Left renal cortex interstitium (tissue), 4 donors: ENCODE measurements around the gene STING1. TPM values are rescaled to one million over a fixed set of nuclear protein-coding genes. Genes with fewer than 3 reads are reported as not detected.
"Not testable (repeated sequence)": the region's sequence is repeated elsewhere in the genome, so short reads cannot be mapped to it uniquely, and the experiment has no call there.

ENCODE experiments used
- DNase-seq, 4 donors: peaks; one replicate each; pipeline ENCODE4 v3.0.0-alpha.2; 2013; ENCODE audit warnings: low read depth in 4 of 4, low spot score in 2 of 4, missing footprints in 1 of 4
- polyA plus RNA-seq, 4 donors: library from polyadenylated mRNA; unstranded; fragments of 120-200 nt; gene quantifications; one replicate each; pipeline ENCODE4 v1.2.1, GENCODE V29; 2013; ENCODE audit not compliant: insufficient read length in 4 of 4

Gene STING1
- polyA plus RNA-seq, 4 donors = 29.7 to 37.1 (median 34.6) TPM

DNA sequence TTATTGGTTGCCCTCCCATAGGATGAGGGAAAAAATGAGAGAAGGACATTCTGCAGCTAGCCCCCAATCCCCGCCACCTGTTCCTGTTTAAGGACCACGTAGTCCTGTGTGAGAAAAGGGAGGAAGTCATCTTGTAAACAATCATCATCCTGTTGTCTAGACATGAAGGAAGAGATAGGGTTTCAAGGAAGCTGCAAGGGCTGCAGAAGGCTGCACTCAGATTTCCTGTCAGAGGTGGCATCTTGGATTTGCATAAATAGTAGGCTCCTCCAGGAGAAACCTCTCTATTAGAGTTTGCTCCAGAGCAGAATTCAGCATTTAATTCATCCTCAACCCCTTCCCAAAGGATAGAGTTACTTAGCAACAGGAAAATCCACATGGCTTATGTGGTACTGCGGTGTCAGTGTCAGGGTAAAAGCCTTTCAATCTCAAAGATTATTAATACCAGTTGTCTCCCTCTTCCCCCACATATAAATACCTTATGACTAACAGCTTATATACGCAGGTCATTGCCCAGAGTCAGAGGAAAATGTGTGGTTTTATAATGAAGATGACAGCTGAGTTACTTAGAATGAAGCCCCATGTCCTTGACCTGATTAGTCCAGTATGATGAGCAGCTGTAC, 38.6 kb downstream of the STING1 start:
- no peak for DNase-seq

GRCh38 chr5:139440416-139440815, 42.1 kb downstream of the STING1 start:
- DNase-seq = not testable (repeated sequence)

DNA sequence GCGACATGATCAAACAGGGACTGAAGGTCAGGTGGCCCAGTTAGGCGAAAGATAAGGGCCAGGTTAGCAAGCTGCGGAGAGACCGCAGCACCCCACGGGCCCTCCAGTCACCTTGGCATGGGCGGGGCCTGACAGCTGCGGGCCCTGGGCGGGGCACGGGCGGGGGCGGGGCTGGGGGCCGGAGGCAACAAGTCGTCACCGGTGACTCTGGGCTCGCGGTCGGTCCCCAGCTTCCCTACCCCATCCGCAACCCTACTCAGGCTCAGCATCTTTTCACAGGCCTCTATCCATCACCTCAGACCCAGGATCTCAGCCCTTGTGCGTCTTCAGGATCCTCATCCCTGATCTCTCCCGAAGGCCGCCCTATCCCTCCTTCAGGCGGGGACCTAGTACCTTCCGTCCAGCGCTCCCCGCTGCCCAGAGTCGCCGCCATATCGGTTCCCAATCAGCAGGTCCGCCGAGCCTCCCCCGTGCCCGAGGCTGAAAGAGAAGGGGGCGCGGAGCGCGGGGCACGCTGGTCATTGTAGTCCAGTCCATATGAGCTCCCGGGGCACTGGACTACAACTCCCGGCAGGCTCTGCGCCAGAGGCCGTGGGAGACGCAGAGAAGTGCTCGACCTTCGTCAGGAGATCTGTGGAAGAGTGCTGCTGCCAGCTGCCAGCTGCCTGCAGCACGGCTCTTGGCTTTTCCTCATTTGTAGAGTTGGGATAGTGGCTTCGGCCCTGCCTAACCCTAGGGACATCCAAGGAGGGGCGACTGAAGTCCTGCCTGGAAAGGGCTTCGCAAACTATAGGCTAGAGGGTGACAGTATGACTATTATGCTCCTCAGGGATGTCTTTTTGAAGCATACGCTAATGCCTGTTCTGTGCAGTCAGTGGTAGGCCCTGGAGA, 43.3 kb downstream of the STING1 start, which contains the start of gene DNAJC18:
TSS of gene DNAJC18 (minus strand) at position 513 of the 891 bp plus-strand sequence. CDS start at position 433, 80 bp downstream.
- peak; percentile 75 to 91 (median 84) for DNase-seq

- DNase-seq = no peak
Measured at GRCh38 chr5:139438707-139439012, 43.9 kb downstream of the STING1 start.

GRCh38 chr5:139435676-139436075, 46.9 kb downstream of the STING1 start:
- DNase-seq = no peak

DNA sequence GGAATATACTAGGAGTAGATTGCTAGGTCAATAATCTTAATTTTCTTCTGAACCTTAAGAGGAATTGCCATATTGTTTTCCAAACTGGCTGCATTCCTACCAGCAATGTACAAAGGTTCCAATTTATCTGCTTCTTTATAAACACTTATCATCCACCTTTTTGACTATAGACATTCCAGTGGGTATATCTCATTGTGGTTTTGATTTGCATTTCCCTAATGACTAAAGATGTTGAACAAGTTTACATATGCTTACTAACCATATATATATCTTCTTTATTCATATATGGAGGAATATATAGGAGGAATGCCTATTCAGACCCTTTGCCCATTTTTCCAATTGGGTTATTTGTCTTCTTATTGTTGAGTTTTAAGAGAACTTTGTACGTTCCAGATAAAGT, 50.9 kb downstream of the STING1 start:
- DNase-seq = no peak

GRCh38 chr5:139430015-139430414, 52.5 kb downstream of the STING1 start:
- DNase-seq = no peak

- no peak for DNase-seq
Measured at GRCh38 chr5:139426203-139426885, 56.2 kb downstream of the STING1 start.

Other genes with a start within 250 kb of the STING1 start
- 100 to 1,000 TPM; 585 to 769 (median 664) TPM for gene MATR3, start 189.0 kb downstream of the STING1 start, polyA plus RNA-seq
- 100 to 1,000 TPM; 152 to 194 (median 167) TPM for gene PAIP2, start 140.9 kb downstream of the STING1 start, polyA plus RNA-seq
- 10 to 100 TPM; 10.1 to 20.7 (median 14.5) TPM for gene SLC23A1, start 99.5 kb downstream of the STING1 start, polyA plus RNA-seq
- gene MZB1, start 92.8 kb downstream of the STING1 start, polyA plus RNA-seq = 1 to 10 TPM in 1 of 4 donors, under 1 TPM in 3; 0.19 to 1.3 (median 0.60) TPM
- 1 to 10 TPM; 1.7 to 3.5 (median 3.0) TPM for gene PROB1, start 87.7 kb downstream of the STING1 start, polyA plus RNA-seq
- gene SPATA24, start 78.7 kb downstream of the STING1 start, polyA plus RNA-seq = 10 to 100 TPM; 13.1 to 17.1 (median 14.0) TPM
- 10 to 100 TPM; 21.5 to 29.7 (median 28.3) TPM for gene DNAJC18, start 43.2 kb downstream of the STING1 start, polyA plus RNA-seq
- gene ECSCR, start 20.0 kb downstream of the STING1 start, polyA plus RNA-seq = 10 to 100 TPM; 20.3 to 30.4 (median 23.9) TPM
- under 1 TPM in 1 of 4 donors, not detected in 3; 0.03 TPM for gene SMIM33, start 11.8 kb downstream of the STING1 start, polyA plus RNA-seq
- 100 to 1,000 TPM; 140 to 182 (median 155) TPM for gene UBE2D2, start 78.6 kb upstream of the STING1 start, polyA plus RNA-seq
- gene CXXC5, start 165.6 kb upstream of the STING1 start, polyA plus RNA-seq = 100 to 1,000 TPM; 212 to 238 (median 220) TPM